CD14-positive monocyte (primary cell): ENCODE results near the gene GTF2B. TPM values are rescaled to one million over a fixed set of nuclear protein-coding genes. Genes with fewer than 3 reads are reported as not detected.

Experiments
- DNase-seq, 3 donors: peaks; one replicate each; pipeline ENCODE4 v3.0.0-alpha.2; 2011 to 2022
- H2AFZ ChIP-seq: 2 replicates; pipeline ENCODE4 v1.6.0; 2012; ENCODE audit warnings: mild to moderate bottlenecking, low read depth, low read length, inconsistent platforms; ENCODE audit not compliant: insufficient read depth, poor library complexity, severe bottlenecking
- H3K27ac ChIP-seq, 2 donors: 1 replicate in 1 of 2; 2 replicates in 1 of 2; pipeline ENCODE4 v1.5.1; 2012 to 2013; ENCODE audit warnings: low read length in 2 of 2, control low read depth in 1 of 2, inconsistent platforms in 1 of 2, low read depth in 1 of 2, mild to moderate bottlenecking in 1 of 2
- H3K27me3 ChIP-seq, 2 donors: one replicate each; pipeline versions ENCODE4 v1.6.0 to v1.6.1; 2011 to 2013; ENCODE audit warnings: low read length in 2 of 2; ENCODE audit not compliant: control insufficient read depth in 2 of 2, insufficient read depth in 2 of 2
- H3K36me3 ChIP-seq, 2 donors: replicated peaks in 1 of 2; 1 replicate in 1 of 2; 2 replicates in 1 of 2; pipeline versions ENCODE4 v1.5.1 to v1.6.1; 2012 to 2013; ENCODE audit warnings: low read length in 2 of 2, control low read depth in 1 of 2, inconsistent platforms in 1 of 2, mild to moderate bottlenecking in 1 of 2; ENCODE audit not compliant: insufficient read depth in 2 of 2, control insufficient read depth in 1 of 2
- H3K4me1 ChIP-seq, 2 donors: 1 replicate in 1 of 2; 2 replicates in 1 of 2; pipeline versions ENCODE4 v1.5.1 to v1.6.1; 2012 to 2013; ENCODE audit warnings: low read length in 2 of 2, control low read depth in 1 of 2, inconsistent platforms in 1 of 2, mild to moderate bottlenecking in 1 of 2, moderate library complexity in 1 of 2; ENCODE audit not compliant: insufficient read depth in 2 of 2, control insufficient read depth in 1 of 2
- H3K4me2 ChIP-seq: replicated peaks from 2 replicates; pipeline ENCODE3; 2012; ENCODE audit warnings: low read length, moderate library complexity, mild to moderate bottlenecking; ENCODE audit not compliant: poor library complexity, severe bottlenecking; ENCODE audit errors: extremely low read depth
- H3K4me3 ChIP-seq, 3 experiments: fragments of 200-600 bp in 1 of 3; sonication (generic) in 1 of 3; replicated peaks in 1 of 3; 1 replicate in 2 of 3; 2 replicates in 1 of 3; pipeline ENCODE4 v1.5.1; 2011 to 2013; ENCODE audit warnings: low read length in 3 of 3, mild to moderate bottlenecking in 3 of 3, control low read depth in 2 of 3, low read depth in 2 of 3, inconsistent platforms in 1 of 3, moderate library complexity in 1 of 3
- H3K79me2 ChIP-seq: 2 replicates; pipeline ENCODE4 v1.6.0; 2012; ENCODE audit warnings: mild to moderate bottlenecking, control low read depth, inconsistent platforms, low read length, moderate library complexity; ENCODE audit not compliant: insufficient read depth
- H3K9ac ChIP-seq: 2 replicates; pipeline ENCODE4 v1.6.0; 2017; ENCODE audit warnings: low read length, mild to moderate bottlenecking; ENCODE audit not compliant: insufficient read depth, poor library complexity, severe bottlenecking
- H3K9me3 ChIP-seq, 2 donors: replicated peaks in 1 of 2; 1 replicate in 1 of 2; 2 replicates in 1 of 2; pipeline versions ENCODE4 v1.5.1 to v1.6.1; 2012 to 2013; ENCODE audit warnings: low read length in 2 of 2, control low read depth in 1 of 2; ENCODE audit not compliant: control insufficient read depth in 1 of 2, insufficient read depth in 1 of 2
- H4K20me1 ChIP-seq: 2 replicates; pipeline ENCODE4 v1.6.0; 2012; ENCODE audit warnings: mild to moderate bottlenecking, low read length, control low read depth, moderate library complexity; ENCODE audit not compliant: insufficient read depth
- H3K27ac Mint-ChIP-seq, 7 donors: one replicate each; pipeline ENCODE4 v1.8.0; 2020; ENCODE audit warnings: mild to moderate bottlenecking in 7 of 7, mixed read lengths in 7 of 7, moderate library complexity in 6 of 7, inconsistent platforms in 2 of 7
- H3K27me3 Mint-ChIP-seq, 3 donors: one replicate each; pipeline ENCODE4 v1.8.0; 2021 to 2022; ENCODE audit warnings: low read depth in 3 of 3, mild to moderate bottlenecking in 3 of 3, mixed read lengths in 3 of 3, moderate library complexity in 3 of 3, inconsistent platforms in 1 of 3
- H3K36me3 Mint-ChIP-seq, 2 donors: one replicate each; pipeline ENCODE4 v1.8.0; 2020; ENCODE audit warnings: mixed read lengths in 2 of 2, inconsistent platforms in 1 of 2, mild to moderate bottlenecking in 1 of 2
- H3K4me1 Mint-ChIP-seq: one replicate; pipeline ENCODE4 v1.8.0; 2020; ENCODE audit warnings: mild to moderate bottlenecking, mixed read lengths
- H3K4me3 Mint-ChIP-seq, 2 donors: one replicate each; pipeline ENCODE4 v1.8.0; 2020; ENCODE audit warnings: mild to moderate bottlenecking in 2 of 2, mixed read lengths in 2 of 2, moderate library complexity in 1 of 2
- H3K9me3 Mint-ChIP-seq, 7 donors: one replicate each; pipeline ENCODE4 v1.8.0; 2020 to 2022; ENCODE audit warnings: mixed read lengths in 7 of 7, mild to moderate bottlenecking in 6 of 7, moderate library complexity in 6 of 7, inconsistent platforms in 2 of 7
- CTCF ChIP-seq: fragments of 200-600 bp; IDR thresholded peaks from one replicate; pipeline ENCODE4 v1.8.0; 2022; ENCODE audit warnings: antibody characterized with exemption, mild to moderate bottlenecking
- WGBS: methylation state at CpG from one replicate; pipeline ENCODE4 v1.1.5; 2013; ENCODE audit warnings: missing lambda C conversion rate; ENCODE audit not compliant: insufficient coverage; 5-methylcytosine and 5-hydroxymethylcytosine counted together
- intact Hi-C, 2 donors: fragments of 100-400 bp; cut with micrococcal nuclease; formaldehyde crosslinking; loops; one replicate each; pipeline versions ENCODE4 v1.15.0 to v1.15.1; 2023
- polyA plus RNA-seq, 3 donors: library from polyadenylated mRNA; depleted of rRNA in 1 of 3; unstranded in 2 of 3; stranded (reverse) in 1 of 3; fragments of 300-500 nt in 2 of 3; fragments of >200 nt in 1 of 3; fragmentation: Illumina TruSeq in 2 of 3; gene quantifications; 1 replicate in 2 of 3; 2 replicates in 1 of 3; pipeline ENCODE4 v1.2.3, GENCODE V29; 2012 to 2021

Gene GTF2B
- polyA plus RNA-seq, 3 donors = 26.9 to 46.1 (median 39.2) TPM

GRCh38 chr1:88900883-88901282 is 9.5 kb upstream of the GTF2B start:
- Mint-ChIP-seq H3K36me3 (no peaks in the 10 kb centered on the region), H3K27me3 (peaks cover 1 to 2% (median 2%) of the 10 kb centered on the region in 3 donors), H3K27ac (no peak overlapping the region), H3K4me1 (no peaks in the 10 kb centered on the region), H3K9me3 (peaks cover 0 to under 1% (median 0%) of the 10 kb centered on the region in 7 donors), H3K4me3 (no peak overlapping the region)
- H3K9me3 ChIP-seq = no peaks in the 10 kb centered on the region
- TF ChIP-seq CTCF = no peak
- no peaks in the 10 kb centered on the region for H3K27me3 ChIP-seq
- no peaks in the 10 kb centered on the region for H3K36me3 ChIP-seq
- no peak overlapping the region for H3K4me3 ChIP-seq
- H3K4me2 ChIP-seq = no peak overlapping the region
- no peak for DNase-seq
- no peak overlapping the region for H3K9ac ChIP-seq
- H3K4me1 ChIP-seq = no peaks in the 10 kb centered on the region
- no peaks in the 10 kb centered on the region for H4K20me1 ChIP-seq
- no peaks in the 10 kb centered on the region for H3K79me2 ChIP-seq
- H2AFZ ChIP-seq = no peak overlapping the region
- H3K27ac ChIP-seq = no peak overlapping the region
- WGBS = 100% methylated on average over 2 of the region's 4 CpGs
- intact Hi-C loops = no loop called here

GRCh38 chr1:88897070-88897730 is 5.8 kb upstream of the GTF2B start:
- Histone ChIP-seq H3K27me3 (no peaks in the 10 kb centered on the region), H3K27ac (no peak overlapping the region), H3K9me3 (no peaks in the 10 kb centered on the region), H3K36me3 (no peaks in the 10 kb centered on the region), H3K4me3 (no peak overlapping the region), H3K79me2 (no peaks in the 10 kb centered on the region), H3K4me2 (no peak overlapping the region), H3K9ac (no peak overlapping the region), H4K20me1 (no peaks in the 10 kb centered on the region), H2AFZ (no peak overlapping the region), H3K4me1 (peaks cover 4% of the 10 kb centered on the region in 2 donors)
- WGBS = 100% methylated on average over 1 of the region's 4 CpGs
- no peak for TF ChIP-seq CTCF
- DNase-seq = no peak
- Mint-ChIP-seq H3K9me3 (peaks cover 0 to 5% (median 0%) of the 10 kb centered on the region in 7 donors), H3K36me3 (no peaks in the 10 kb centered on the region), H3K27me3 (peaks cover 1 to 2% (median 2%) of the 10 kb centered on the region in 3 donors), H3K4me1 (peaks cover 1% of the 10 kb centered on the region), H3K27ac (no peak overlapping the region), H3K4me3 (no peak overlapping the region)
- intact Hi-C loops = no loop called here
